ENCODE results near the gene FIGNL2.

DNA sequence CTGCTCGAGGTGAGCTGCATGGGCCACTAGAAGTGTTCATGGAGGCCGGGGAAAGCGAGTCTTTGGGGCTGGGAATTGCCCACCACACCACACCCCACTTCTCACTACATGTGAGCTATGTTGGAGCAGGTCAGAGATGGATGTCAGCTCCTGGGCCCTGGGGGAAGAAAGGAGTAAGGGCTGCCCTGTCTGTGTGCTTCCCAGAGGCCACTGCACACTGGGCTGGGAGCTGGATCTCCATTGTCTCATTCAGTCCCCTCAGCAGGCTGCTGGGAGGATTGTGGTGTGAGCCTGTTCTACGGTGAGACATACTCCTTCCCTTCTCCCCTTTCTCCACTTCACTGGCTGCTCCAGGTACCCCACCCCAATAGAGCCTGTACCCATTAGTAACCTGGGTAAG is 10.5 kb downstream of the FIGNL2 start:
- TF ChIP-seq, protein P1, sequence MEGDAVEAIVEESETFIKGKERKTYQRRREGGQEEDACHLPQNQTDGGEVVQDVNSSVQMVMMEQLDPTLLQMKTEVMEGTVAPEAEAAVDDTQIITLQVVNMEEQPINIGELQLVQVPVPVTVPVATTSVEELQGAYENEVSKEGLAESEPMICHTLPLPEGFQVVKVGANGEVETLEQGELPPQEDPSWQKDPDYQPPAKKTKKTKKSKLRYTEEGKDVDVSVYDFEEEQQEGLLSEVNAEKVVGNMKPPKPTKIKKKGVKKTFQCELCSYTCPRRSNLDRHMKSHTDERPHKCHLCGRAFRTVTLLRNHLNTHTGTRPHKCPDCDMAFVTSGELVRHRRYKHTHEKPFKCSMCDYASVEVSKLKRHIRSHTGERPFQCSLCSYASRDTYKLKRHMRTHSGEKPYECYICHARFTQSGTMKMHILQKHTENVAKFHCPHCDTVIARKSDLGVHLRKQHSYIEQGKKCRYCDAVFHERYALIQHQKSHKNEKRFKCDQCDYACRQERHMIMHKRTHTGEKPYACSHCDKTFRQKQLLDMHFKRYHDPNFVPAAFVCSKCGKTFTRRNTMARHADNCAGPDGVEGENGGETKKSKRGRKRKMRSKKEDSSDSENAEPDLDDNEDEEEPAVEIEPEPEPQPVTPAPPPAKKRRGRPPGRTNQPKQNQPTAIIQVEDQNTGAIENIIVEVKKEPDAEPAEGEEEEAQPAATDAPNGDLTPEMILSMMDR (optimal IDR thresholded peaks at IDR 0.05 in 1 of 3, IDR thresholded peaks at IDR 0.05 in 1 of 3, conservative IDR thresholded peaks at IDR 0.05 in 1 of 3; ENCODE audit: extremely low read depth in 1 of 3, insufficient read depth in 2 of 3, low read length in 3 of 3), result no peak
- no peak for TF ChIP-seq EZH2 (IDR thresholded peaks at IDR 0.05; ENCODE audit: low read length)
